ENCODE results near the gene DNAAF1. TPM values are rescaled to one million over a fixed set of nuclear protein-coding genes. Genes with fewer than 3 reads are reported as not detected.

The DNAAF1 gene
- polyA plus RNA-seq, 1 donor (not counting 4 experiments of a cell fraction or from before 2014, with no cell fraction given), result 0.01 TPM

GRCh38 chr16:84124257-84125073, 20.6 kb upstream of the DNAAF1 start:
- dilution Hi-C loops (cut with MboI; ENCODE audit: extremely low pct_ligation_motif_present, low sequenced_read_pairs), result no loop called here
- Histone ChIP-seq H3K9me1 (ENCODE audit: control insufficient read depth, extremely low read depth, insufficient read depth, low read length) (no peaks in the 10 kb centered on the region), H4K20me1 (ENCODE audit: control insufficient read depth, extremely low read depth, insufficient read depth, low read length) (no peaks in the 10 kb centered on the region), H3K36me3 (ENCODE audit: control insufficient read depth in 2 of 2, extremely low read depth in 1 of 2, insufficient read depth in 2 of 2, low read length in 2 of 2) (peaks cover 0 to 4% of the 10 kb centered on the region in 2 experiments), H3K27me3 (ENCODE audit: control insufficient read depth, extremely low read depth, insufficient read depth, low read length) (no peaks in the 10 kb centered on the region), H2AFZ (ENCODE audit: control insufficient read depth, low read length) (no peak overlapping the region), H3K79me2 (ENCODE audit: control insufficient read depth, insufficient read depth, low read length) (no peaks in the 10 kb centered on the region), H3K9me3 (ENCODE audit: control insufficient read depth, low read depth, low read length) (no peaks in the 10 kb centered on the region), H3K27ac (ENCODE audit: control insufficient read depth, insufficient read depth, low read length) (no peak overlapping the region), H3K4me1 (ENCODE audit: control insufficient read depth, extremely low read depth, insufficient read depth, low read length) (peaks cover 4% of the 10 kb centered on the region), H3K4me2 (ENCODE audit: control insufficient read depth, extremely low read depth, insufficient read depth, low read depth, low read length) (no peak overlapping the region), H3K9ac (ENCODE audit: control insufficient read depth, extremely low read depth, insufficient read depth, low read length) (no peak overlapping the region), H3K4me3 (ENCODE audit: control insufficient read depth in 2 of 3, extremely low read depth in 1 of 3, insufficient read depth in 2 of 3, low read depth in 1 of 3, low read length in 3 of 3) (no peak overlapping the region)
- no peak for FAIRE-seq
- DNase-seq (ENCODE audit: low read depth, low spot score), result no peak
- TF ChIP-seq EZH2 (IDR thresholded peaks at IDR 0.05; ENCODE audit: low read length) (no peak), CTCF (optimal IDR thresholded peaks at IDR 0.05 in 1 of 3, IDR thresholded peaks at IDR 0.05 in 1 of 3, conservative IDR thresholded peaks at IDR 0.05 in 1 of 3; ENCODE audit: extremely low read depth in 1 of 3, insufficient read depth in 2 of 3, low read length in 3 of 3) (no peak)

GRCh38 chr16:84131117-84131516, 14.0 kb upstream of the DNAAF1 start:
- H3K79me2 ChIP-seq (ENCODE audit: control insufficient read depth, insufficient read depth, low read length), result no peaks in the 10 kb centered on the region
- H3K4me1 ChIP-seq (ENCODE audit: control insufficient read depth, extremely low read depth, insufficient read depth, low read length), result no peaks in the 10 kb centered on the region
- H3K9me1 ChIP-seq (ENCODE audit: control insufficient read depth, extremely low read depth, insufficient read depth, low read length), result no peaks in the 10 kb centered on the region
- no peak overlapping the region for H3K4me2 ChIP-seq (ENCODE audit: control insufficient read depth, extremely low read depth, insufficient read depth, low read depth, low read length)
- peaks cover under 1 to 5% of the 10 kb centered on the region in 2 experiments for H3K36me3 ChIP-seq (ENCODE audit: control insufficient read depth in 2 of 2, extremely low read depth in 1 of 2, insufficient read depth in 2 of 2, low read length in 2 of 2)
- no peak for FAIRE-seq
- H3K27ac ChIP-seq (ENCODE audit: control insufficient read depth, insufficient read depth, low read length), result no peak overlapping the region
- no peaks in the 10 kb centered on the region for H4K20me1 ChIP-seq (ENCODE audit: control insufficient read depth, extremely low read depth, insufficient read depth, low read length)
- TF ChIP-seq CTCF (optimal IDR thresholded peaks at IDR 0.05 in 1 of 3, IDR thresholded peaks at IDR 0.05 in 1 of 3, conservative IDR thresholded peaks at IDR 0.05 in 1 of 3; ENCODE audit: extremely low read depth in 1 of 3, insufficient read depth in 2 of 3, low read length in 3 of 3), result no peak
- no peak for TF ChIP-seq EZH2 (IDR thresholded peaks at IDR 0.05; ENCODE audit: low read length)
- dilution Hi-C loops (cut with MboI; ENCODE audit: extremely low pct_ligation_motif_present, low sequenced_read_pairs), result no loop called here
- H3K4me3 ChIP-seq (ENCODE audit: control insufficient read depth in 2 of 3, extremely low read depth in 1 of 3, insufficient read depth in 2 of 3, low read depth in 1 of 3, low read length in 3 of 3), result no peak overlapping the region
- no peaks in the 10 kb centered on the region for H3K27me3 ChIP-seq (ENCODE audit: control insufficient read depth, extremely low read depth, insufficient read depth, low read length)
- no peak overlapping the region for H2AFZ ChIP-seq (ENCODE audit: control insufficient read depth, low read length)
- no peaks in the 10 kb centered on the region for H3K9me3 ChIP-seq (ENCODE audit: control insufficient read depth, low read depth, low read length)
- H3K9ac ChIP-seq (ENCODE audit: control insufficient read depth, extremely low read depth, insufficient read depth, low read length), result no peak overlapping the region
- DNase-seq (ENCODE audit: low read depth, low spot score), result no peak

Measured in keratinocyte (primary cell).